HG03060 (cell line): ENCODE results near the gene CABLES2.
"Not testable (repeated sequence)": the region's sequence is repeated elsewhere in the genome, so short reads cannot be mapped to it uniquely, and the experiment has no call there.

ENCODE experiments used
- ATAC-seq: cut with Tn5 transposase; IDR thresholded peaks from one replicate; pipeline ENCODE4 v1.9.1; 2021; ENCODE audit warnings: low read depth, moderate number of reproducible peaks; ENCODE audit not compliant: unreplicated experiment

CABLES2 gene

GRCh38 chr20:62374331-62375152, 32.5 kb downstream of the CABLES2 start:
- ATAC-seq = no peak

GRCh38 chr20:62373631-62374179, 33.4 kb downstream of the CABLES2 start:
- not testable (repeated sequence) for ATAC-seq

DNA sequence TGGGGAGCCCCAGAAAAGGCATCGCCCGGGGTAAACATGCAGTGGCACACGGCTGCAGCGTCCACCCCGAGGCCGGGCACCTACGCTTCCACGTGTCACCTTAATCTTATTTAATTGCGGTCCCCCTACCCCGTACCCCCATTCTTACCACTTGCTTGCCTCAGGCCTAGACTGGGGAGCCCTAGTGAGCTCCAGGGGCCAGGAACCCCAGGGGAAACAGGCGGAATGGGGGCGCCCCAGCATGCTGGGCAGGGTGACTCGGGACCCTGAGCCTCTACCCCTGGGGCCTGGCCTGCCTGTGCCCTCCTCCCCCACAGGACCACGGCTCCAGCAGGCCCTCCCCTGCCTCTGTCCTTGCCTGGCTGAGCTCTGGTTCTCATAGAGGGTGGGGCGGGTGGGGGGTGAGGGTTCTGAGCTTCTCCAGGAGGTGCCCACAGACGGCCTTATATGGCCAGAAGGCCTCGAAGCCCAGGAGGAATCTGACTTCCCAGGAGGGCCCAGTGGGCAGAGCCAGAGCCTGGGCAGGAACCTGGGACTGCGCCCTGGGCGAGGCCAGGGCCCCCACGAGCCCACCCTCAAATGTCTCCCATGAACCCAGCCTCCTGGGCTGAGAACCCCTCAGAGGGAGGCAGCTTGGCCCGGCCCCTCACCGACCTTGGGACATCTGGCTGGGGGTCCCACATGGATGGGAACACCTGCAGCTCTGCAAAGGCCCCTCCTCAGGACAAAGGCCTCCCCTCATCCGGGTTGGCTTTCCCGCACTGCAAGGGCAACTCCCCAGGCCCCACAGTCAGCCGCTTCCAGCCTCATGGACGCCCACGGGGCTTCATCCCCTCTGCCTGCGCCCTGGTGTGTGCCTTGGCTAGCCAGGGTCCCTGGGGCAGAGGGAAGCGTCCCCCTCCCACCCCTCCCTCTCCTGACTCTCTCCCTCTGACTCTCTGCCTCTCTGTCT, 34.8 kb downstream of the CABLES2 start:
- no peak for ATAC-seq

- ATAC-seq = no peak
Measured at GRCh38 chr20:62371588-62372041, 35.5 kb downstream of the CABLES2 start.

- no peak for ATAC-seq
Measured at GRCh38 chr20:62370807-62371587, 36.1 kb downstream of the CABLES2 start.

DNA sequence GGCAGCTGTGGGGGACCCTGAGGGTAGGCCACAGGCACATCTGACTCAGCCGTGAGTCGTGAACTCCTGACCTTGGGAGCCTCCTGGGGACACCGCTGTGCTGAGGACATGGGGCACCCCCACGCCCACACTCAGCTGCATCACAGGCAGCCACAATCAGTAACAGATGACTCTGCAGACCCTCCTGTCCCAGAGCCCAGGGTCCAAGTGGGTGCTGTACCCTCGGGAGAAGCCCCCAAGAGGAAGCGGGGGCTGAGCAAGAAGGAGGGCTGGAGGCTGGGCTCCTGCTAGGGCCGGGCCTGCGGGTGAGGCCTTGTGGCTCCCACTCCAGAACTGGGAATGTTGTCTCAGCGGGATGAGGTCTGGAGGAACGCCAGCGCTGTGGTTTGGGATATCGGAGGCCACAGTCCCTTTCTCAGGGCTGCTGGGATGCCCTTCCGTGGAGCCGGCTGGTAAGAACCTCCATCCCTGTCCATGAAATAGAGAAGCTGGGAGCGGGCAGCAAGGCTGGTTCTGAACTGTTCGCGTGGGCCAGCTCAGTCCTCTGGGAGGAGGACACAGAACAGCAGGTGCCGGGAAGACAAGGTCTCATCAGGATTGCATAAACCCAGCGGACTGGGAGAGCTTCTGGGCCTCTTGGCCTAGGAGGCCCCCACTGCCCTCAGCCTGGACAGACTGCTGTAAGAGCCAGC, 36.8 kb downstream of the CABLES2 start:
- no peak for ATAC-seq

DNA sequence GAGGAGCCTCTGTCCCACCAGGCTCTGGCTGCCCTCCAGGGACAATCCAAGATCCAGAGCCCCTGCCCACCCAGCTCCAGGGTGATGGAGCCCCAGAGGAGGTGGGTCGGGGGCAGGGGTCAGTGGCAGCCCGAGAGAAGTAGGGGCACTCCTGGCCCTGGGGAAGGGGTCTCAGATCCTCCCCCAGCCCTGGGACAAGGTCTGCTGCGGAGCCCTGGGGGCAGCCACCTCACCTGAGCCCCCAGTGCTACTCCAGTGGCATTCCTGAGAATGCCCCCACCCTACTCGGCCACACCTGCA, 37.3 kb downstream of the CABLES2 start:
- no peak for ATAC-seq

DNA sequence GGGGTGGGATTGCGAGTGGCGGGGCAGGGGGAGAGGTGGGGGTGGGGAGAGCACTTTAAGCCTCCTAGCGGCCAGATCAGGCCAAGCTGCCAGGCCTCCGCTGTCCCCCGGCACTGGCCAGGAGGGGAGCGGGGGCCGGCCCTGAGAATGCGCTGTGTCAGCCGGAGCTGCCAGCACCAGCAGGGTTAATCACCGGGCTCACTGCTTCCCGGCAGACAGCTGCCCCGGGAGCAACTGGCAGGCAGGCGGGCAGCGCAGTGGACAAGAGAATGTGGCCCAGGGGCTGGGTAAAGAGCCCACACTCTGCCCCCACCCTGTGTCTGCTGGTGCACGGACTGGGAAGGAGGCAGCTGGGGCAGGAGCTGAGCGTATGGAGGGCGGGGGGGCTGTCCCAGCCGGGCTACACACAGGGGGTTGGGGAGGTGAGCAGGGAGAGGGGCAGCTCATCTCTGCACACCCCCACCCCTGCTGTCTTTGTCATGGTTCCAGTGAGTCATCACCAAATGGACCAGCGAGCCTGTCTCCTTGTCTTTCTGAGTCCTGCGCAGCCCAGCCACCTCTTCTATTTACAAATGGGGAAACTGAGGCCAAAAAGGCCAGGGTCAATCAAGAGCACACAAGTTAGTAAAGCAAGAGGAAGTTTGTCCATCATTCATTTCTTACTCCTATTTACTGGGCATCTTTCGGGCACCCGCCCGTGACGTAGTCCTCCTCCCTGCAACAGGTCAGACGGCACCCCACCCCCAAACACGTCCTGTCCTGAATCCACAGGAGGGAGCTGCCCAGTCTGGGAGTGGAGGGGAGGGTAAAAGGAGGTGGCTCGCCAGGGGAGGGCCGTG, 37.9 kb downstream of the CABLES2 start:
- no peak for ATAC-seq

DNA sequence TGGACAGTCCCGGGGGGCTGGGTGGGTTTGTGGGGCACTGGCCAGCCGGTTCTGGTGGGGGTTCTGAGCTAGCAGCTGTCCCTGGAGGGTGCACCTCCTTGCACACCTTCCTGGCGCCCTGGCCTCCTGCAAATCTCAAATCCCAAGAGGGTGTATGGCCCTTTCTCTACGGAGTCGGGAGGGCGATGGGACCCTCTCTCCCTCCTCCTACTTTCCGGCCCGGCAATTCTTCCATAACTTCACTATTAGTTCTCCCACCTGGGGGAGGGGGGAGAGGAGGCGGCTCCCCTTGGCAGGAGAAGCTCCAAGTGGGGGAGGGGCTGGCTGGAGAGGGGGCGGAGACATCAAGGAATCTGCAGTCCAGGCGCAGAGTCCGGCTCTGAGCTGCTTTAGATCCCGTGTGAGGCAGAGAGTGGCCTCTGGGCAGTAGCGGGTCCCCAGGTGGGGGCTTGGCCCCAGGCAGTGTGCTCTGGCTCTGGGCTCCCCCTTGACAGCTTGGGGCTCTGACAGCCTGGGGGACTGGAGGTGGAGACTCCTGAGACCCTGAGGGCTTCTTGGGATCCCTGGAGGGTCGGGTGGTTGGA, 38.6 kb downstream of the CABLES2 start:
- ATAC-seq = no peak

GRCh38 chr20:62367633-62368391, 39.3 kb downstream of the CABLES2 start:
- ATAC-seq = no peak

DNA sequence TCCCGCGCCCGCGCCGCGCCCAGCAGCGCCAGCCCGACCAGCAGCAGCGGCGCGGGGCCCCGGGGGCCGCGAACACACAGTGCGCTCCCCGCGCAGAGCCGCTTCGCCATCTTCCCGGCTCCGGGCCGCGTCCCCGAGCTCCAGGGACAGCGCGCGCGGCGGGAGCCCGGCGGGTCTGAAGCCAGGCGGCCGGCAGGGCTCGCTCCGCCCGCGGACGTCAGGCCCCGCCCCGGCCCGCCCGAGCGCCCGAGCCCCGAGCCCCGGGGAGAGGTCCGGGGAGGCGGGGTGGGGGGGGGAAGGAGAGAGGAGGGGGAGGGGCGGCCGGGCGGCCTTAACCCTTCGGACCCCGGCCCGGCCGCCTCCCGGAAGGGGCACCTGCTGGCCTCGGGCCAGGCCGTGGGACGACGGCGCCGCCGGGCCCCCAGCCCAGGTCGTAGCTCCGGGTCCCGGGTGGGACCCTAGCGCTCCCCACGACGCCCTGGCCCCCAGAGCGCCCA, 39.9 kb downstream of the CABLES2 start, which contains the start of gene LAMA5:
TSS of gene LAMA5 (minus strand) at position 177 of the 497 bp plus-strand sequence. CDS start at position 110, 67 bp downstream.
- no peak for ATAC-seq

GRCh38 chr20:62366370-62367135, 40.5 kb downstream of the CABLES2 start:
- no peak for ATAC-seq

GRCh38 chr20:62365814-62366369, 41.2 kb downstream of the CABLES2 start:
- ATAC-seq = no peak

DNA sequence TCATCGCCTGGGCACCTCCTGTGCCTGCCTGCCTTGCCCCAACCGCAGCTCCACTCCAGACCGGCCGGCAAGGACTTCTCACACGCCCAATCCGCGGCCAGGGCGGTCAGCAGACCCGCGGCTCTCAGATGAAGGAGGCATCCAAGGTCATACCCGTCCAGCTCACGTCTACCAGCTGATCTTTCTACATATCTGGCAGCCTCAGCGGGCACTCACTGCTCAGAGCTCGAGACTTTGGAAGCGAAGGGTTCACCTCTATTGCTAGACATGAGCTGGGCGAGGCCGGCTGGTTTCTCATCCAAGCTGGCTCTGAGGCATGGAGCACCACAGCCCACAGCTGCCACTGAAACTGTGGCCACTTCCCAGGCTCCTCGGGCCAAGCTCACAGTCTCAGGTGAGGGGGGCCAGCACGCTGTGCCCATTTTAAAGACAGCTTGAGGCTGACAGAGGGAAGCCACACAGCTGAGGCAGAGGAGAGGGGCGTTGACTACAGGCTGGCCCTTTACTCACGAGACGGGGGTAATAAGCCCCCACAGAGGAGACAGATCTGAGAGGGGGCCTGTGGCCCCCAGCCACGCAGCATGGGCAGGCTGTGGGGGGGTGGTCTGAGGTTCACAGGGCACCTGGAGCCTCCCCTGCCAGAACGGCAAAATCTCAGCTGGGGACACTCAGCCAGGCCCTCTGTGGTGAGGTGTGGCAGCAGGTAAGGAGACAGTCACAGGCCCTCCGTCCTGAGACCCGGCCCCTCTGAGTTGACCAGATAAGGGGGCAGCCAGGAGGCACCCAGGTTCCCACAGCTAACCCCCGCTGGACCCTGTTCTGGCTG, 42.0 kb downstream of the CABLES2 start:
- ATAC-seq = no peak

- ATAC-seq = no peak
Measured at GRCh38 chr20:62363920-62364851, 42.9 kb downstream of the CABLES2 start.
